ENCODE data around the gene RAB1A.

Gene RAB1A

GRCh38 chr2:65062843-65063825 is 66.8 kb downstream of the RAB1A start:
- DNase-seq (ENCODE audit: low read depth in 2 of 3, low spot score in 2 of 3), result no peak

GRCh38 chr2:65061910-65062339 is 68.0 kb downstream of the RAB1A start:
- DNase-seq (ENCODE audit: low read depth in 2 of 3, low spot score in 2 of 3), result no peak

DNA sequence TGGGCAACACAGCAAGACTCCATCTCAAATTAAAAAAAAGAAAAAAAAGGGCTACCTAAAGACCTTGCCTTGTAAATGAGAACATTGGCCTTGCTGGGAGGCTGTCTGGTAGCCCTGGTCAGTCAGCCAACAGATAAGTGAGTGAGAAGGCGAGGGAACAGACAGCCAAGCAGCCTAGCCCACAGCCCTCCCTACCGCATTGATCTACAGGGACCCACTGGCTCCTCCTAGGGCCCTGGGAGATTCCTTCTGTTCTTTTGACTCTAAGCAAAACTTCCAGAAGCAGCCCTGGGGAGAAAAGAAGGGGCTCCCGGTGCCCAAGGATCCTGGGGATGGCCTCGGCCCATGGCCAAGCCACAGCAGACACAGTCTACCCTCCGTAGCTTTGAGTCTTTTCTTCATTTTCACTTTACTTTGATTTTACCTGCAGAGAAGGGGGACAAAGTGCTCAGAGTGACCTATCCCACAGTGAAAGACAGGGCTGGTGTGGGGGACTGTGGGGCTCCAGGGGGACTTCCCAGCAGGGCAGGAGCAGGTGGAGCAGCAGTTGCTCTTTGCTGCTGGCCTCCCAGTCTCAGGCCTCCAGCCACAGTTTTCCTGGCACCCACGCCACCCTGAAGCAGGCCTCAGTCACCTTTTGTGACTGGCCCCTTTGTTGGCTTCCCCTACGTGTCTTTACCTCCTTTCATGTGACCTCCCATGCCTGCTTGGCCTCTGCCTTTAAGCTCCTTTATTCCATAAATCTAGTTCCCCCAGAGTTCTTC is 68.6 kb downstream of the RAB1A start:
- DNase-seq (ENCODE audit: low read depth in 2 of 3, low spot score in 2 of 3), result no peak

GRCh38 chr2:65059071-65059470 is 70.8 kb downstream of the RAB1A start:
- no peak for DNase-seq (ENCODE audit: low read depth in 2 of 3, low spot score in 2 of 3)

- no peak for DNase-seq (ENCODE audit: low read depth in 2 of 3, low spot score in 2 of 3)
Observed at GRCh38 chr2:65057391-65058052, 72.4 kb downstream of the RAB1A start.

GRCh38 chr2:65057054-65057375 is 72.9 kb downstream of the RAB1A start:
- DNase-seq (ENCODE audit: low read depth in 2 of 3, low spot score in 2 of 3), result no peak

GRCh38 chr2:65056215-65057053 is 73.5 kb downstream of the RAB1A start, which contains the start of gene CEP68:
Gene CEP68, plus strand, starts transcription at chr2:65056416. Its CDS starts 13,029 bp downstream, at chr2:65069445.
- peak; percentile 76 to 87 (median 84) for DNase-seq (ENCODE audit: low read depth in 2 of 3, low spot score in 2 of 3)

GRCh38 chr2:65055422-65056214 is 74.3 kb downstream of the RAB1A start:
- peak in 2 of 3 experiments; percentile 27 to 30 for DNase-seq (ENCODE audit: low read depth in 2 of 3, low spot score in 2 of 3)

- no peak for DNase-seq (ENCODE audit: low read depth in 2 of 3, low spot score in 2 of 3)
Observed at GRCh38 chr2:65054749-65055421, 75.0 kb downstream of the RAB1A start.

DNA sequence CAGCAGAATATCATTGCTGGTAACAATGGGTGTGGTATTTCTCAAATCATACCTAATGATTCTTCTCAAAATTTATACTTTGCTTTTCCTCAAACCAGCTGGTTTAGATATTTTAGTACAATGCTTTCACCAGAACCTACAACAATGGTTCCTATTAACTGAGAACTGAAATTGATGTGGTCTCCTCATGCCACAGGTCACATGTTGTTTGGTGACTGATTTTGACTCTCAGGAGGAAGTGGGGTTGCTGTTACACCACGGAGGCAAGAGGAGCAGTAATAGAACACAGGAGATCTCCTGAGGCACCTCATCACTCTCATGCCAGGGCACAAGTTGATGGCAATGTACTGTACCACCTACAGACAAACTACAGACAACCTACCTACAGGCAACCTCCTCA is 76.7 kb downstream of the RAB1A start:
- no peak for DNase-seq (ENCODE audit: low read depth in 2 of 3, low spot score in 2 of 3)

DNA sequence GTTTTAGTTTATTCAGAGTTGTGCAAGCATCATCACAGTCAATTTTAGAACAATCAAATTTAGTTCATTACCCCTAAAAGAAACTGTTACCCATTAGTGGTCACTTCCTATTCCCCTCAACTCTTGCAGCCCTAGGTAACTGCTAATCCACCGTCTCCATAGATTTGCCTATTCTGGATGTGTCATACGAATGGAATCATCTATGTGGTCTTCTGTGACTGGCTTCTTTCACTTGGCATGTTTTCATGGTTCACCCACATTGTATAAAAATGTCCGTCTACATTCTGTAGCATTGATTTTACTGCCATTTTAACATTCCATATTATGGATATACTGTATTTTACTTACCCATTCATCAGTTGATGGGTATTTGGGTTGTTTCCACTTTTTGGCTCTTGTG is 79.0 kb downstream of the RAB1A start:
- no peak for DNase-seq (ENCODE audit: low read depth in 2 of 3, low spot score in 2 of 3)

- DNase-seq (ENCODE audit: low read depth in 2 of 3, low spot score in 2 of 3), result no peak
Observed at GRCh38 chr2:65049010-65049639, 80.8 kb downstream of the RAB1A start.

DNA sequence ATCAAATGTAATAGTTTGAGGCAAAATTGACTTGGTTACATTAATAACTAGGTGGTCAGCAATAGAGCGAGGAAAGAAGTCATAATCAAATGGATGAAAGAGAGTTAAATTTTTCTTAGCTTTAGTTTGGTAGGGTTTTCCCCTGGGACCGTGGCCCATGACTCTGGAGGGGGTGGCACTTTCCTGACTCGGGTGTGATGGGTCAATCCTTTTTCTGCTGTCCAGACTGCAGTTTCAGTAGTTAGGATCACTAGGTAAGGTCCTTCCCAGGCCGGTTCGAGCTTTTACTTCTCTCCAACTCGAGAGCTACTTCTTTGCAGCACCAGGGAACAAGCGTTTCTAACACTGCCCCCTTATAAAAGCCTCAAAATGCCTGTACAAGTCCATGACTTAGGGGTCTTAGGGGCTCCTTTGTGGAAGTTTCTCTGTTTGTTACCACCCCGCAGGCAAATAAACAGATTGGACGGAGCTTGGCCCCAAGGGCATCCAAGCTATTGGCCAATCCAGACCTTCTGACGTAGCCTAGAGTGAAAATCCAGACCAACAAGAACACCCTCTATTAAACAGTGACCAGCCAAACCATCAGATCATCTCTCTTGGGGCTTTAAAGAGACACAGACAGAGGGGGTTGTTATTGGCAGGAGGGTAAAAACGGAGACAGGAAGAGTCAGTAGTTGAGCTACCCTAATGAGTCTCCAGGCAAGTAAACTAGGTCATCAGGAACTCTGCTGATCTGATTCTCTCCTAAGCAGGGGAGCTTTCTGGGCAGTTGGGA is 83.1 kb downstream of the RAB1A start:
- DNase-seq (ENCODE audit: low read depth in 2 of 3, low spot score in 2 of 3), result no peak

- no peak for DNase-seq (ENCODE audit: low read depth in 2 of 3, low spot score in 2 of 3)
Observed at GRCh38 chr2:65045651-65046050, 84.3 kb downstream of the RAB1A start.

DNA sequence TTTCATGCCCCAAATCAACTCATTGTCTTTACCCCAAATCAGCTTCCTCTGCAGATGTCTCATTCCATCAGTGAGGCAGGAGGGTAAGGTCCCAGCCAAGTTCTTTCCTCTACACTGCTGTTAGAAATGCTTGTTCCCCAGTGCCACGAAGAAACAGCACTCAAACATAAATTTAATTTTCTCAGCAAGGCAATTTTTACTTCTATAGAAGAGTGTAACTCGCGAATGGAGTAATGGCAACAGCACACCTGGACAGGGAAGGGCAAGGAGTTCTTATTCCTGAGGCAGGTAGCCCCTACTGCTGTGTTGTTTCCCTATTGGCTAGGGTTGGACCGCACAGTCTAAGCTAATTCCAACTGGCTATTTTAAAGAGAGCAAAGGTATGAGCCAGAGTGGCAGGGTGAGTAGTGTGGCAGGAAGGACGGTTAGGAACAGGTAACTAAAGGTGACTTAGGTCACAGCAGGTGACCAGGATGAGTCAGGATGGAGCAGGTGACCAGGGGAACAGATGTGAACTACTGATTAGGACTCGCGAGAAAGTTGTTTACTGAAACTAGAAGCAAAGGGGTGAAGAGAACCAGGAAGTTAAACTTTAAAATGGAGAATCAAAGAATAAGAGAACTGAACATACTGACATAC is 85.7 kb downstream of the RAB1A start:
- DNase-seq (ENCODE audit: low read depth in 2 of 3, low spot score in 2 of 3), result no peak

DNA sequence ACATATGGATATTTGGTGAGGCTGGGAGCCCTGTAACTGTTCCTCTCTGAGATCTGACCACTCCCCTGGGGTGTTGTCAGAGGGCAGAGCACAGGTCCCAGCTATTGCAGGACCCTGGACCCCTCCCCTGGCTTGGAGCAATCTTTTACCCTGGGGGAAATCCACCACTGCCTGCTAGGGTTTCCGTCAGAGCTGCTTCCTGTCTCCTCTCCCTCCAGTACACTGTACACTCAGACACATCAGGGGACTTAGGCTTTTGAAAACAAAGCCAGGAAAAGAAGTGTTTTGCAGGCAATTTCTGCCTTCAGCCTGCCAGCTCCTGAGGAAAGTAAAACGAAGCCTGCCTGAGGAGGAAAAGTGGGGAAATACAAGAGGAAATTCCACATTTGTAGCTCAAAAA is 86.9 kb downstream of the RAB1A start:
- no peak for DNase-seq (ENCODE audit: low read depth in 2 of 3, low spot score in 2 of 3)

- DNase-seq (ENCODE audit: low read depth in 2 of 3, low spot score in 2 of 3), result peak in 2 of 3 experiments; percentile 52 to 56
Observed at GRCh38 chr2:65040400-65041261, 89.3 kb downstream of the RAB1A start.

All from activated CD8-positive, alpha-beta memory T cell treated with anti-CD3 and anti-CD28 coated beads for 48 hours (primary cell).